ENCODE results near the gene HIBCH.
"Not testable (repeated sequence)": the region's sequence is repeated elsewhere in the genome, so short reads cannot be mapped to it uniquely, and the experiment has no call there.

Gene HIBCH

DNA sequence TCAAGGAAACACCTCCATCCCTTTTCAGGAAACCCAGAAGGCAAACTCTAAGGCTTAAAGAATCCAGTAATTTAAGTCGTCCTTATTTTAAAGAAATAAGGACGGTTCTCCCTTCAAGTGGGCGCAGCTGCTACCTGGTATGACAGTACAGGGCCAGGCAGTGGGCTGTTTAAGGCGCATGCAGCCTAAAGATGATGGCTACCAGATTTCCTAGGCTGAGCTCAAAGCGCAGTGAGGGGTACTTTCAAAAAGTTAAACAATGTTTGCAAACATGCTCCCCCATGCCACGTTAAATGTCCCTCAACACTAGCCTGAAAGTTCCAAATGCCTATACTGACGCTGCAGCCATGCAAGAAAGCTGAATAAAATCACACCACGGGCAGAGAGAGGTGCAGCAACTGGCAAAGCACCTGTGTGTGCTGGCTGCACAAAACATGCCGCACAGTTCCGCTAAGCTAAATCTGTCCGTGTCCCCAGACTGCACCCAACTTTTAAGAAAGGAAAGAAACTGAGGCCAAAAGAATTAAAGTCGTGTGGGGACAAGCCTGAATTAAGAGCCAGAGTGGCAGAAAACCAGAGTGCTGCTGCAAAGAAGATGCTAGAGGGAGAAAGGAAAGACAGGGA is 583 bp downstream of the HIBCH start:
- intact Hi-C loops (cut with DNase I), result loop anchor here (10.0 kb wide), 1 partner anchor 234 kb away; no protein-coding TSS in a partner anchor
- peak in 23 of 42 donors; percentile 7 to 57 (median 29) for DNase-seq

DNA sequence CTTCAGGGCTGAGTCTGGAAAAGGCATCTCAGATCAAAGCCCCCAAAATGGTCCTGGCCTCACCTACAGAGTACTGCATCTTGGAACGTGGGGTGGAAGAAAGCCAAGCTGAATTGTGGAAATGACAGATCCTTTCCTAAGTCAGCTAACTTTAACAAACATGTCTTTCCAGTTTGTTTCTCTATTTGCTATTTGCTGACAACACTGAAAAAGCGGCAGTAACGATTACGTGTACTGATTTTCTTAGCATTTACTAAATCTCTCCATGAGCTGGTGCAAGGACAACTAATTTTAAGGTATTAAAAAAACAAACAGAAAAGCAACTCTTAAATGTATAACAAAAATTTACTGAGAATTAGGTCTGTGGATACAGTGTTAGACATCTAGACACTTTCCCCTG is 1.1 kb downstream of the HIBCH start:
- no peak for DNase-seq
- intact Hi-C loops (cut with DNase I), result loop anchor here (10.0 kb wide), 1 partner anchor 234 kb away; no protein-coding TSS in a partner anchor

DNA sequence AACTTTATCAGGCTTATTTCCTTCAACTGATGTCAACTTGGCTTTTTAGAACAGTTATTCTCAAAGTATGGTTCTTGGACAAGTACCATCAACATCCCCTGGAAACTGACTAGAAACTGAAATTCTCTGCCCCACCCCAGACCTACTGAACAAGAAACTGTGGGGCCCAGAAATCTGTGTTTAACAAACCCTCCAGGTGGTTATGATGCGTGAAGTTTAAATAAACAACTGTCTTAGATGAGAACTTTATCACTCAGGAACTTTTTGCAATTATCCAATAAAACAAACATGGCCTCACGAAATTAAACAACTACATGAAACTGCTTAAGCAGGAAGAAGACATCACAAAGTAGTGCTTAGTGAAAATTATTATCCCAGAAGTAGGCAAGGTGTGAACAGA is 4.4 kb downstream of the HIBCH start:
- intact Hi-C loops (cut with DNase I), result loop anchor here (10.0 kb wide), 1 partner anchor 230 kb away; no protein-coding TSS in a partner anchor
- DNase-seq, result no peak

DNA sequence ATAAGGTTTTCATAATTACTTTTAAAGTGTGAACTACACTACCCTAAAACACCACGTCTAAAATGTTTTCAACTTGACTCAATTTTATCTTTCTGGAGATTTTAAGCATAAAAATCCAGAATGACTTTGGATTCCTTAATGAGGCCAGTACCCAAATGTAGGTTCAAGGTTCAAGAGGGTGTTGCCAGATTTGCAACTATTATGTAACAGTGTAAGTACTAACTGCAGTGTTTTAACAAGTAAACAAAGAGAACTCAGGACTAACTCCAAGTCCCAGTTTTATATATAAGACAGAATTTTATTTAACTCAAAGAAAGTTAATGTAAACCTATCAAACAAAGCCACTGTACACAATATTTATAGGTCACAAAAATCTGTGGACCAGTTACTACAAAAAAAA is 5.7 kb downstream of the HIBCH start:
- no peak for DNase-seq
- intact Hi-C loops (cut with DNase I), result loop anchor here (10.0 kb wide), 1 partner anchor 229 kb away; no protein-coding TSS in a partner anchor

DNA sequence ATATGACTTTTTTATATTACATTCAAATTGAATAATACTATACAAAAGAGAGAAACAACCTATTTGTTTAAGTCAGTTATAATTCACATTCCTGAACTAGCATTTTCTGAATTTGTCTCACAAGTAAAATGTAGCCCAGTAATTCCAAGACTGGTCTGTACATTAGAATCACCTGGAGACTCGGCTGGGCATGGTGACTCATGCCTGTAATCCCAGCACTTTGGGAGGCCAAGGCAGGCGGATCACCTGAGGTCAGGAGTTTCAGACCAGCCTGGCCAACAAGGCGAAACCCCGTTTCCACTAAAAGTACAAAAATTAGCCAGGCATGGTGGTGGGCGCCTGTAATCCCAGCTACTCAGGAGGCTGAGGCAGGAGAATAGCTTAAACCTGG is 7.0 kb downstream of the HIBCH start:
- DNase-seq, result not testable (repeated sequence)
- intact Hi-C loops (cut with DNase I), result loop anchor here (10.0 kb wide), 1 partner anchor 228 kb away; no protein-coding TSS in a partner anchor

DNA sequence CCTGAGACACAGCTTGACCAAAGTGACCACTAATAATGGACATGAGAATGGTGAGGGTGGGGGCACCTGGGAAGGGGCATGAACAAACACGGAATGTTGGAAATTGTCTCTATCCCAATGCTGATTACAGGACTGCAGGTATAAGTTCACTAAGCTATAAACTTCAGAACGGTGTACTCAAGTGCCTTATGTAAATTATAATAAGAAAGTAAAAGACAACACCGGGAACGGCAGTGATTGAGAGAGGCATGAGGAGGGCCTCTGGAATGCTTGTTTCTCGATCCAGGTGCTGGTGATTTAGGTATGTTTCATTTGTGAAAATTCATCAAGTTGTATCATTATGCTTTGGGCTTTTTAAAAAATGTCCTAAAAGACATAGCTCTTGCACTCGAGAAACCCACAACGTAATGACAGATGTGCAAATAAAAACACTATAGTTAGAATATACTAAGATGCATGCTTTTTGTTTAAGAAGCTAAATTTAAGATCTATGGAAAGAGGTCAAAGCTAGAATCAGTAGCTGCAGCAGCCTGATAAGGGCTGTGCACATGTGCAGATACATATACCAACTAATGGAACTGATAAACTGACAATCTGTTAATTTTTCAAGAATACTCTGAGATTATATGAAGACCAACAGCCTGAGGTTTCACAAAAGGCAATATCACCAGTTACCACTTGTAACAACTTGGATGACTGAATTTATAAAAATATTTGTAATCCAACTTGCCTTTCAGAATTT is 7.6 kb downstream of the HIBCH start:
- DNase-seq, result no peak
- intact Hi-C loops (cut with DNase I), result loop anchor here (10.0 kb wide), 1 partner anchor 227 kb away; no protein-coding TSS in a partner anchor

DNA sequence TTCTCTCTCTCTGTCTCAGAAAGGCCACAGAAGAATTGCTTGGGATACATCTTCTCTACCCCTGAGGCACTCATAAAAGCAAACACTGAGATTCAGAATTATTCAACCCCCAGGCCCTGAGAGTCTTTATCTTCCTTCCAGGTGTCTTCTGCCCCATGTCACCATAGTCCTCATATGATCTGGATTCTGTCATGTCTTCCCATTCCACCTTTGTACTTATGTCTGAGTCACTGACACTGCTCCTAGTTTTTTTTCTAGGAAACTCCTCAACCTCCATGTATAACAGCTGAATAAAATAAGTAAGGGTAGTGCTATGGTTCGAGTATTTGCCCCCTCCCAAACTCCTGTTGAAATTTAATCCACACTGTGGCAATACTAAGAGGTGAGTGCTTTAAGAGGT is 11.6 kb downstream of the HIBCH start:
- intact Hi-C loops (cut with DNase I), result no loop called here
- DNase-seq, result no peak

DNA sequence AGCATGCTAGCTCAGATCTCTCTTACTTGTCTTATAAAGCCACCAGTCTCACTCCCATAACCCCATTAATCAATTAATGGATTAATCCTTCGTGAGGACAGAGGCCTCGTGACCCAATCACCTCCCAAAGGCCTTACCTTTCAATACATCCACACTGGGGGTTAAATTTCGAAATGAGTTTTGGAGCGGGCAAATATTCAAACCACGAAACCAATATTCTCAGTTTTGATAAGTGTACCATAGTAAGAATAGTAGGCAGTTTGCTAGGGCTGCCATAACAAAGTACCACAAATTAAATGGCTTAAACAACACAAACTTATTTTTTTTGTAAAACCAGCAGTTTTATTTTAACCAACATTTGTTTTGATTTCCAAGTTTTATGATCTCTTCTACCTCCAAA is 15.2 kb downstream of the HIBCH start:
- no peak for DNase-seq
- intact Hi-C loops (cut with DNase I), result no loop called here

DNA sequence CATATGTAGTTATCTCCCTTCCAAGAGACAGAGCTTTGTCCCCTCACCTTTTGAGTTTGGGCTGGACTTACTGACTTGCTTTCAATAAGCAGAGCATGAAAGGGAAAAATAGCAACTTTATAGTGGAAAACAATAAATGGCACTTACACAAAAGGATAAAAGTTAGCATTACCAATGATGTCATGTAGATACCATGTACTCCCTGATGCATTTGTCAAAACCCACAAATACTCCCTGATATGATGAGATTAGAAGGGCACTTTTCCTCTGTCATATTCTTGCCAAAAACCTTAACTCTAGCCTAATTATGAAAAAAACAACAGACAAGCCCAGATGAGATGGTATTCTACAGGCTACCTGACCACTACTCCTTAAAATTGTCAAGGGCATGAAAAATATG is 16.0 kb downstream of the HIBCH start:
- no peak for DNase-seq
- intact Hi-C loops (cut with DNase I), result no loop called here

DNA sequence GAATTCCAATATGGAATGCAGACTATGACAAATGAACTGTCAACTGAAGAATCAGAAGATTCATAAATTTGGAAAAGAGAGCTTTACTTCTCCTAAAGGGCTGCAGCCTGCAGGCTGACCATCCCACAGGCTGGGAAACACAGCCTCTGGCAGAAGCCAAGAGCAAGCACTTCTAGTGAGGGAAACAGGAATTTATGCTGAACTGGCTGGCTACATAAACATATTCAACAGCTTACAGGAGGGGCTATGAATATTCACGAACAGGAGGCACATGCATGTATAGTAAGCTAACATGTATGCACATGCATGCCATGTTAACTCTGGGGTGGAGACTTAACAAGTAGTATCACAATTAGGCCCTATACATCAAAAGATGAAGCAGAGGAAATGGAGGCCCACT is 17.6 kb downstream of the HIBCH start:
- DNase-seq, result no peak

DNA sequence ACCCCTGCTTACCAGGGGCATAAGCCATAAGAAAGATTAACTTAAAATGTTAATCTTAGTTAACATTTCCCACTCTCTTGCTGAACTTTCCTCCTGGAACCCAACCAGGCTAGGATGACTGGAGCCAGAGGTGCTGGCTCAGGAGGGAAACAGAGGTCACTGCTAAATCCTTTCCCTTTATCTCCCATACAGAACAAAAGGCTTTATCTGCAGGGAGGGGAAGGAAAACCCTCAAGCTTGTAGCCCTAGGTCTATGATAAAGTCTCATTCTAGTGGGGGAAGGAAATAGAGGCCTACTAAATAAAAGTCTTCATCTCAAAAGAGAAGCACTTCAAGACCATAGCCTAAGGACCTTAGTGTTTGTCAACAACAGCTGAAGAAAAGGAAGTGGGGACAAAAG is 18.6 kb downstream of the HIBCH start:
- intact Hi-C loops (cut with DNase I), result no loop called here
- DNase-seq, result no peak

More for the DNA sequence above, 17.6 kb downstream of the HIBCH start:
- intact Hi-C loops (cut with DNase I), result no loop called here

DNA sequence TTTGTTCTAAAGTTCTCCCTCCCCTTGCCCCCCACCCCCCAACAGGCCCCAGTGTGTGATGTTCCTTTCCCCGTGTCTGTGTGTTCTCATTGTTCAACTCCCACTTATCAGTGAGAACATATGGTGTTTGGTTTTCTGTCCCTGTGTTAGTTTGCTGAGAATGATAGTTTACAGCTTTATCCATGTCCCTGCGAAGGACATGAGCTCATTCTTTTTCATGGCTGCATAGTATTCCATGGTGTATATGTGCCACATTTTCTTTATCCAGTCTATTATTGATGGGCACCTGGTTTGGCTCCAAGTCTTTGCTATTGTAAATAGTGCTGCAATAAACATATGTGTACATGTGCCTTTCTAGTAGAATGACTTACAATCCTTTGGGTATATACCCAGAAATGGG is 21.7 kb downstream of the HIBCH start:
- intact Hi-C loops (cut with DNase I), result not testable (repeated sequence)

DNA sequence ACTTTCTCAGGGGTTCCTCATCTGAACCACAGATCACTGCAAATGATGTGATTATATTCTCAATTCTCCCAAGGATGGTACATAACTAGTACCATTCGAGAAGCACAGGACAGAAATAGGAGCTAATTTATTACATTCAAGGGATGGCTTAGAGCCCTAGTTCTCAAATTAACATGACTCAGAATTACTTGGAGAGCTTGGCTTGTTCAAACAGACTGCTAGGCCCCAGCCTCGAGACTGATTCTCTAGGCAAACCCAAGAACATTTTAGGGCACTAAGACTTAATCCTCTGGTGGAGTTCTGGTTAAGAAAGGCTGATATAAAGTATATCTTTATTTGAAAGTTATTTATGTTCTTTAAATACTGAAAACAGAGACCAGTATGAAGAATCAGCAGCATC is 35.8 kb downstream of the HIBCH start:
- intact Hi-C loops (cut with DNase I), result no loop called here
- DNase-seq, result no peak

More for the DNA sequence above, 21.7 kb downstream of the HIBCH start:
- DNase-seq, result not testable (repeated sequence)

DNA sequence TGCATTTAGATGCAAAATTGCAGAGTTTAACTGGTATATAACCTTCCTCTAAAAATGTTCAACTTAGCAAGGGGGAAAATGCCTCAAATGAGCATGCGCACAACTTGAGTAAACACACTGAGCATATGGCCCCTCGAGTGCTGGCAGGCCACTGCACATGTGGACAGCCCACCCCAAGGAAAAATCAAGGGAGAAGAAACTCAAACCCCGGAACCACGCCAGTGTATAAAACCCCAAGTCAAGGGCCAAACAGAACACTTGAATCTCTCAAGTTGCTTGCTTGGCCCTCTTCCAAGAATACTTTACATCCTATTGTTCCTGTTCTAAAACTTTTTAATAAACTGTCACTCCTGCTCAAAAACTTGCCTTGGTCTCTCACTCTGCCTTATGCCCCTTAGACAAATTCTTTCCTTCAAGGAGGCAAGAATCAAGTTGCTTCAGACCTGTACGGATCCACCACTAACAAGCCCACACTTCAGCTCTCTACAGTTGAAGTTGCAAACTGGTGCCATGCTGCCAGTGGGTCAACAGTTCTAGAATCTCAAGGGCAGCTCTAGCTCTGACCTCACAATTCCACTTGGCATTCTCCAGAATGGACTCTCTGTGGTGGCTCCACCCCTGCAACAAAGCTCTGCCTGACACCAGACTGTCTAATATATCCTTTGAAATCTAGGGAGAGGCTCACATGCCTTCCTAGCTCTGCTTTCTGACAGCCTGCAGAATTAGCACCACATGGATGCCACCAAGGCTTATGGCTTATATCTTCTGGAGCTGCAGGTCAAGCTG is 38.9 kb downstream of the HIBCH start:
- no peak for DNase-seq
- intact Hi-C loops (cut with DNase I), result no loop called here

DNA sequence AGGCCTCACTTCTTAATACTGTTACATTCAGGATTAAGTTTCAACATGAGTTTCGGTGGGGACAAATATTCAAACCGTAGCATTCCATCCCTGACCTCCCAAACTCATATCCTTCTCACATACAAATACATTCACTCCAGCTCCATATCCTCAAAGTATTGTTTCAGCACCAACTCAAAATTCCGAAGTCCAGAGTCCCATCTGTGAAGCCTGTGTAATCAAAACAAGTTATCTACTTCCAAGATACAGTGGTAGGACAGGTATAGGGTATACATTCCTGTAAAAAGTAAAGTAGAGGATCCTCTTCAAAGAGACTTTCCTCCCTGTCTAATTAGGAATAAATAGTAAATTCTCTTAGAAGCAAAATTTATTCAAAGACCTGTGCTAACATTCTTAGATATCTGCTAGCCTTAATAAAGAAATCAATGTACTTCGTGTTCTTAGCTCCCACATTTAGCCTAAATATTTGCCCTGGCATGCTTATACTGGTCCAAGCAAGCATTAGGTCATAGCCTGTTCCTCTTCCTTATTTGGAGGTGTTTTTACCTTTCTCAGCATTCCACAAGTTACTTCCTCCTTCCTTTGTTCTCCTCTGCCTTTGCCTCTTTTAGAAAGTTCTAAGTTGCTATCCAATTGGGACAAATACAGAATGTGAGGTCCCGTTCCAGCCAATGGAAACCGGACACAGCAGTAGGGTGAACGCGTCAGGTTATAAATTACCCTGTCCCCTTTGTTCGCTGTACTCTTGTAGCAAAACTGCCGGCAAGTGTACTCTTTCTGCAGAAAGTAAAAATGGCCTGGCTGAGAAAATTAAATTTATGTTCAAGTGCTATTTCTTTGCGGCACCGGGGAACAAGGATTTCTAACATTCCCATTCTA is 40.1 kb downstream of the HIBCH start:
- not testable (repeated sequence) for DNase-seq
- intact Hi-C loops (cut with DNase I), result loop anchor here (5.0 kb wide), 1 partner anchor 192 kb away; no protein-coding TSS in a partner anchor

DNA sequence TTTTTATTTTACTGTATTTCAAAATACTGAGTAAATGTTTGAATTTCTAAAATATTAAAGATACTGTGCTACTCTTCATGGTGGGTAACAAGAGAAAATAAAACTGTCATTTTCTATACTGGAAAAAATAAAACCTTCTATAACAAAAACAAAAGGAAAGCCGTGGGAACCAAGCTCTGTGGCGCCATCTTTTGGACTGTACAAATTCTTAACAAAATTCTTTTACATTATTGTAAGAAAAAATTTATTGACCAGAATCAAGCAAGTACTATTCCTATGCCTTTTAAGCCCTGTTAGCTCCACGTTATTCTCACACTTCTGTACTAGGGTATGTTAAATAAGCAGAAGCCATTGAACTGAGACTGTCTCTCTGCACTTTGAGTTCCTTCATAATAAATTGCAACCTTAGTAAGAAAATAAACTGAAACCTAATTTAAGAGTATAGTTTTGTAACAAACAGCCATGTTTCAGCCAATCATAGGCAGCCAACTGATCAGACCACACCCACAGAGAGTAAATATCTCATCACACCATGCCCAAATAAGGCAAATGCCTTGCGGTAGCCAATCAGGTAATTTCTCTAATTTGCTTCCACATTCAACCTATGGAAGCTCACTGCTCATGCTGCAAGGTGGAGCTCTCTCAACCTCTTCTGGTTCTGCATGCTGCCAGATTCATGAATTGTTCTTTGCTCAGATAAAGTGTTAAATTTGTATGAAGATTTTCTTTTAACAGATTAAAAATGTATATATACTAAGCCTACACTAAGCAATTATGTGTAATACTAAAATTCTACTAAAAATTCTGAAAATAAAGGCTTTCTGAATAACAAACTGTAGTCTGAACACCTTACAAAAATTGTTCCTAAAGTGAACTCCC is 42.2 kb downstream of the HIBCH start:
- intact Hi-C loops (cut with DNase I), result loop anchor here (5.0 kb wide), 1 partner anchor 190 kb away; no protein-coding TSS in a partner anchor

DNA sequence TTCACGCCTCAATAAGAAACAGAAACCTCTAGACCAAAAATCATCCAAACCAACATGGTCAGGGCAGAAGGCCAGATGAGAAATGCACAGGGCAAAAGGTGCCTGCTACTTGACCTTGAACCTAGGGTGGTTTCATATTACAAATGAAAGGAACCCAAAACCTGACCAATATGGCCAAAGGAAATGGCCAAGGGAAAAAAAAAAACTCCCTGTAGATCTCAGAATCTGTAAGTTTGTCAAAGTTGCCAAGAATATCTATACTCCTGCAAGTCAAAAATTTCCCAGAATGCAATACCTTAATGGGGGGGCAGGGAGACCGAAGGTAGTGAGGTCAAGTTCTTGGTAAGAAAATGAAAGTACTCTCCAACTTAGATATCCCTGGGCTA is 47.2 kb downstream of the HIBCH start:
- intact Hi-C loops (cut with DNase I), result no loop called here
- DNase-seq, result no peak

More for the DNA sequence above, 42.2 kb downstream of the HIBCH start:
- DNase-seq, result peak in 13 of 42 donors; percentile 5 to 69 (median 17)
